IPS-20b (cell line): ENCODE data around the gene HECW1.
"Not testable (repeated sequence)": the region's sequence is repeated elsewhere in the genome, so short reads cannot be mapped to it uniquely, and the experiment has no call there.

ENCODE experiments used
- H3K27ac ChIP-seq: one replicate; pipeline ENCODE4 v1.5.1; 2013; ENCODE audit warnings: low read length
- H3K27me3 ChIP-seq: 2 replicates; pipeline ENCODE4 v1.6.1; 2013; ENCODE audit warnings: mild to moderate bottlenecking, low read length, inconsistent platforms; ENCODE audit not compliant: insufficient read depth
- H3K36me3 ChIP-seq: 2 replicates; pipeline ENCODE4 v1.6.1; 2013; ENCODE audit warnings: low read depth, mild to moderate bottlenecking, inconsistent platforms, low read length, moderate library complexity; ENCODE audit not compliant: insufficient read depth
- H3K4me1 ChIP-seq: 2 replicates; pipeline ENCODE4 v1.6.1; 2013; ENCODE audit warnings: mild to moderate bottlenecking, control low read depth, inconsistent platforms, low read length, moderate library complexity; ENCODE audit not compliant: insufficient read depth
- H3K4me3 ChIP-seq: 2 replicates; pipeline ENCODE4 v1.5.1; 2013; ENCODE audit warnings: mild to moderate bottlenecking, low read length, inconsistent platforms
- H3K9ac ChIP-seq: 2 replicates; pipeline ENCODE4 v1.6.1; 2013; ENCODE audit warnings: low read depth, mild to moderate bottlenecking, inconsistent platforms, low read length, moderate library complexity
- H3K9me3 ChIP-seq: 2 replicates; pipeline ENCODE4 v1.6.1; 2013; ENCODE audit warnings: mild to moderate bottlenecking, low read depth, low read length, inconsistent platforms; ENCODE audit not compliant: insufficient read depth

The HECW1 gene

GRCh38 chr7:43215061-43215460, 102.6 kb downstream of the HECW1 start:
- Histone ChIP-seq H3K27me3 (no peaks in the 10 kb centered on the region), H3K4me3 (no peak overlapping the region), H3K9ac (no peak overlapping the region), H3K36me3 (no peaks in the 10 kb centered on the region), H3K9me3 (no peaks in the 10 kb centered on the region), H3K4me1 (peaks cover 10% of the 10 kb centered on the region), H3K27ac (no peak overlapping the region)

GRCh38 chr7:43217055-43217454, 104.6 kb downstream of the HECW1 start:
- H3K27ac ChIP-seq: no peak overlapping the region
- H3K4me1 ChIP-seq: peaks cover 4% of the 10 kb centered on the region; the same call in 1 of the 2 replicates
- no peaks in the 10 kb centered on the region for H3K27me3 ChIP-seq
- H3K9ac ChIP-seq: no peak overlapping the region
- H3K4me3 ChIP-seq: no peak overlapping the region
- no peaks in the 10 kb centered on the region for H3K36me3 ChIP-seq
- H3K9me3 ChIP-seq: no peaks in the 10 kb centered on the region

GRCh38 chr7:43218901-43219300, 106.5 kb downstream of the HECW1 start:
- H3K9ac ChIP-seq, H3K27me3 ChIP-seq, H3K9me3 ChIP-seq, H3K27ac ChIP-seq, H3K4me1 ChIP-seq, H3K36me3 ChIP-seq, H3K4me3 ChIP-seq: not testable (repeated sequence)

GRCh38 chr7:43220250-43220649, 107.8 kb downstream of the HECW1 start:
- H3K27me3 ChIP-seq: no peaks in the 10 kb centered on the region
- no peak overlapping the region for H3K27ac ChIP-seq
- H3K36me3 ChIP-seq: no peaks in the 10 kb centered on the region
- H3K4me3 ChIP-seq: no peak overlapping the region
- no peaks in the 10 kb centered on the region for H3K9me3 ChIP-seq
- no peak overlapping the region for H3K9ac ChIP-seq
- H3K4me1 ChIP-seq: peaks cover 4% of the 10 kb centered on the region; the same call in 1 of the 2 replicates

- Histone ChIP-seq H3K4me1 (0 out of 2 replicates have a peak, but pooled peaks cover 4% of the 10 kb centered on the region), H3K36me3 (no peaks in the 10 kb centered on the region), H3K27me3 (no peaks in the 10 kb centered on the region), H3K4me3 (no peak overlapping the region), H3K27ac (no peak overlapping the region), H3K9ac (no peak overlapping the region), H3K9me3 (no peaks in the 10 kb centered on the region)
Observed at GRCh38 chr7:43220742-43221141, 108.3 kb downstream of the HECW1 start.

GRCh38 chr7:43229801-43230200, 117.4 kb downstream of the HECW1 start:
- Histone ChIP-seq H3K27ac (no peak overlapping the region), H3K4me3 (no peak overlapping the region)

DNA sequence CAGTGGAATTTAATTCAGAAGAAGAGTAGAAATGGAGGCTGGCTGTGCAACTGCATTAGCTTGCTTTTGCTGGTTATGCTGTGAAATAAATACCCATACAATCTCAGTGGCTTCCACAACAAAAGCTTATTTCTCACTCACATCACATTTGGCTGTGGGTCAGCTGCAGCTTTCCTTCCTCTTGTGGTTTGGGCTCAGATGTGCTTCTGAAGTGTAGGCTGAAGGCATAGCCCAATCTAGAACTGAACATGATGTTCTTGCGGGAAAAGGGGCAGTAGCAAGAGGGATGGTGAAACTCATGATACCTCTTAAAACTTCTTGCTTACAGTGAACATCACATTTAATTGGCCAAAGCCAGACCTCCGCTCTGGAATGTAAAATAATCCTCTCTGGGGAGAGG, 119.9 kb downstream of the HECW1 start:
- H3K9me3 ChIP-seq: no peaks in the 10 kb centered on the region
- H3K27ac ChIP-seq: no peak overlapping the region
- no peak overlapping the region for H3K4me3 ChIP-seq
- H3K9ac ChIP-seq: no peak overlapping the region
- H3K36me3 ChIP-seq: no peaks in the 10 kb centered on the region
- H3K4me1 ChIP-seq: peaks cover 8% of the 10 kb centered on the region; the same call in 1 of the 2 replicates
- no peaks in the 10 kb centered on the region for H3K27me3 ChIP-seq

More at GRCh38 chr7:43229801-43230200, 117.4 kb downstream of the HECW1 start:
- H3K27me3 ChIP-seq: no peaks in the 10 kb centered on the region
- H3K4me1 ChIP-seq: no peaks in the 10 kb centered on the region
- H3K9ac ChIP-seq: no peak overlapping the region
- H3K9me3 ChIP-seq: no peaks in the 10 kb centered on the region
- H3K36me3 ChIP-seq: no peaks in the 10 kb centered on the region

- Histone ChIP-seq H3K9me3 (no peaks in the 10 kb centered on the region), H3K27ac (no peak overlapping the region), H3K9ac (no peak overlapping the region), H3K27me3 (no peaks in the 10 kb centered on the region), H3K36me3 (no peaks in the 10 kb centered on the region), H3K4me1 (peaks cover 12% of the 10 kb centered on the region), H3K4me3 (no peak overlapping the region)
Observed at GRCh38 chr7:43234073-43234472, 121.6 kb downstream of the HECW1 start.

GRCh38 chr7:43234968-43235367, 122.5 kb downstream of the HECW1 start:
- no peaks in the 10 kb centered on the region for H3K27me3 ChIP-seq
- H3K9me3 ChIP-seq: no peaks in the 10 kb centered on the region
- no peak overlapping the region for H3K4me3 ChIP-seq
- no peaks in the 10 kb centered on the region for H3K36me3 ChIP-seq
- H3K4me1 ChIP-seq: peaks cover 12% of the 10 kb centered on the region
- H3K27ac ChIP-seq: no peak overlapping the region
- no peak overlapping the region for H3K9ac ChIP-seq

DNA sequence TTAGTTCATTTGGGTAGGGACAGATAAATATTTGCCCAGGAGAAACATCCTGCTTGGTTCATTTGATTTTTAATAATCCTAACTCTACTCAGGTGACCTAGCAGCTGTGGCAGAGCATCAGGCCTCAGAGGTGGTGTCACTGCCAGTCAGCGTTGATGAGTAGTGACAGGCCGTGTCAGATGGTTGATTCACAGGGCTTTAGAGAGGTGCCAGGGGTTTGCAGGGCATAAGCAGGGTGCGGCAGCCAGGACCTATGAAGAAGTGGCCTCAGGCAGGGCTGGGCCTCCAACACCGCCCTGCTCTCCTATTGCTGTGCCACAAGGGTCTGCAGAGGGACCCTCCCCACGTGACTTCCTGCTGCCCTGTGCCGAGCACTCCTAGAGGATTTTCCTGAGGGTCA, 128.1 kb downstream of the HECW1 start:
- Histone ChIP-seq H3K4me3 (no peak overlapping the region), H3K4me1 (peaks cover 12% of the 10 kb centered on the region), H3K27ac (no peak overlapping the region), H3K36me3 (no peaks in the 10 kb centered on the region), H3K9me3 (no peaks in the 10 kb centered on the region), H3K9ac (no peak overlapping the region), H3K27me3 (no peaks in the 10 kb centered on the region)

DNA sequence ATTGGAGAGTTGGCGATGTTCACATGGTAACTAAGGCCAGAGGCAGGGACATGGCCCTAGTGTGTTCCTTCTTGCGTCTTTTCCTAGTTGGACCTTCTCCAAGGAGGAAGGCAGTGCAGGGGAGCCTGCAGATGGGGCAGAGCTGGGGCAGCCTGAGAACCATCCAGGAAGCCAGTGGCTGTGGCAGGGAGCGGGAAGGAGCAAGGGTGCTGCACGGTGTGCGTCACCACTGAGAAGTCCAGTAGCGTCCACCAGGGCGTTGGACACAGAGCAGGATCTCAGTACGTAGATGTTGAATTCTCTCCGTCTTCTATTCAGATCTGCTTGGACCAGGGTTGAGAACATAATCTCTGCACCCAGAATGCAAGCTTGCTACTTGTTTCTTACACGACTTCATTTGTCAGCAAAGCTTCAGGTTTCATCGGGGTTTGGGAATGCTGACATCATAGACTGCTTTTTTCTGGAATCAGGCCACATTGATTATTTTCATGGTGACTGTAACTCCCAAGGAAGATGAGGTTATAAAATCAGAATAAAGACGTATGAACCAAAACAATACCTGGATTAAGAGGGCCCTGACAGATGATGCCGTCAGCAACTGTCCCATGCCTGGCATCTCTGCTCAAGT, 130.3 kb downstream of the HECW1 start:
- Histone ChIP-seq H3K9me3 (no peaks in the 10 kb centered on the region), H3K36me3 (no peaks in the 10 kb centered on the region), H3K9ac (no peak overlapping the region), H3K27me3 (no peaks in the 10 kb centered on the region), H3K4me3 (no peak overlapping the region), H3K27ac (no peak overlapping the region), H3K4me1 (peaks cover 7% of the 10 kb centered on the region)

- no peaks in the 10 kb centered on the region for H3K36me3 ChIP-seq
- no peaks in the 10 kb centered on the region for H3K9me3 ChIP-seq
- no peaks in the 10 kb centered on the region for H3K27me3 ChIP-seq
- peaks cover 5% of the 10 kb centered on the region; the same call in 1 of the 2 replicates for H3K4me1 ChIP-seq
- no peak overlapping the region for H3K9ac ChIP-seq
- no peak overlapping the region for H3K27ac ChIP-seq
- H3K4me3 ChIP-seq: no peak overlapping the region
Observed at GRCh38 chr7:43244232-43244631, 131.8 kb downstream of the HECW1 start.
